AML-193 (cell line): ENCODE results near the gene KLC3.

Experiments used
- DNase-seq, 2 experiments: peaks; one replicate each; lab custom pipeline; 2025; lab: John Stamatoyannopoulos, UW

KLC3 gene

GRCh38 chr19:45376045-45376724 lies 35.6 kb downstream of the KLC3 start:
- no peak for DNase-seq

GRCh38 chr19:45380107-45380506 lies 39.6 kb downstream of the KLC3 start:
- DNase-seq = no peak

GRCh38 chr19:45382426-45382825 lies 41.9 kb downstream of the KLC3 start:
- DNase-seq = no peak

- DNase-seq = no peak
Observed at GRCh38 chr19:45385392-45386221, 45.1 kb downstream of the KLC3 start.

- DNase-seq = no peak
Observed at GRCh38 chr19:45391346-45391745, 50.8 kb downstream of the KLC3 start.

- DNase-seq = no peak
Observed at GRCh38 chr19:45391871-45392665, 51.5 kb downstream of the KLC3 start.

- DNase-seq = no peak
Observed at GRCh38 chr19:45395821-45396617, 55.5 kb downstream of the KLC3 start.

GRCh38 chr19:45400192-45400591 lies 59.6 kb downstream of the KLC3 start:
- DNase-seq = no peak
